ENCODE data around the gene KSR2. TPM values are rescaled to one million over a fixed set of nuclear protein-coding genes. Genes with fewer than 3 reads are reported as not detected.

Gene KSR2
- total and polyA plus RNA-seq, 10 of the 15 experiments (the other 5 are each of a cell fraction or from before 2014, with no cell fraction given): under 0.01 to 1.5 (median 0.01) TPM; not detected in 3

DNA sequence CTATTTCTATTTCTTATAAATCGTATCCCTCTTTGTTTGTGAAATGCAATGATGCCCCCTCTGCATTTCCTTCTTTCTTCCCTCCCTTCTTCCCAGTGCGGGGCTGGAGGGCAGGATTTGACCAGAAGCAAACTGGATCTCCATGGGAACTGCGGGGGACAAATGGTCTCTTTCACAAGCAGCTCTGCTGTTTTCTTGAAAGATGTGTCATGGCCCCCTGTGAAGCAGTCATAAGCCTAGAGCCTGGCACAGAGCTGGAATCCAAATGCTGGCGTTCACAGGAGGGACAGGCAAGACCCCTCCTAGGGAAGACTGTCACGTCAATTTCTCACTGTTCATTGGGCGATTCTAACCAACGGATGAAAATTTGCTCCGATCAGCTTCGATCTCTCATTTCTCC is 403.9 kb downstream of the KSR2 start:
- TF ChIP-seq TBL1XR1 (IDR thresholded peaks at IDR 0.05; ENCODE audit: low read depth, low read length): no peak
- no peak for TF ChIP-seq PAX8 (IDR thresholded peaks at IDR 0.05)
- TF ChIP-seq WRNIP1 (IDR thresholded peaks at IDR 0.05; ENCODE audit: borderline replicate concordance, low read depth, low read length): no peak
- no peak for TF ChIP-seq POLR2AphosphoS5 (IDR thresholded peaks at IDR 0.05; ENCODE audit: low read length)
- no peak for TF ChIP-seq MXI1 (IDR thresholded peaks at IDR 0.05; ENCODE audit: low read depth, low read length)
- TF ChIP-seq CHD1 (IDR thresholded peaks at IDR 0.05; ENCODE audit: low read depth, low read length): no peak
- no peak for TF ChIP-seq PAX5 (IDR thresholded peaks at IDR 0.05; ENCODE audit: borderline replicate concordance, low read depth, low read length)
- ChIA-PET CTCF (no interaction called here), POLR2A (no interaction called here), SMC1A (ENCODE audit: uncharacterized antibody, unreplicated experiment) (no interaction called here), RAD21 (ENCODE audit: unreplicated experiment) (no interaction called here)
- H3K27me3 ChIP-seq (replicated peaks in 1 of 2; ENCODE audit: control insufficient read depth in 2 of 2, insufficient read depth in 2 of 2, low read length in 1 of 2): no peaks in the 10 kb centered on the region; a peak in 1 of 4 replicates
- FAIRE-seq: no peak
- no peak for ATAC-seq
- no peaks in the 10 kb centered on the region for H4K20me1 ChIP-seq (ENCODE audit: control insufficient read depth, insufficient read depth)
- in situ Hi-C loops (cut with MboI) (no loop called here), intact Hi-C loops (cut with micrococcal nuclease; ENCODE audit: unreplicated experiment) (no loop called here)
- BruUV-seq (replicated peaks): no TSS peak
- no peaks in the 10 kb centered on the region for H3K36me3 ChIP-seq (ENCODE audit: control insufficient read depth in 2 of 2, insufficient read depth in 2 of 2, low read length in 1 of 2)
- 50% methylated on average over 8 of the region's 9 CpGs for WGBS (ENCODE audit: insufficient coverage, insufficient replicate concordance, low lambda C conversion rate, missing lambda C conversion rate)
- H2AFZ ChIP-seq (ENCODE audit: control insufficient read depth, low read depth, low read length): no peak overlapping the region
- no peak overlapping the region for H3K9ac ChIP-seq (ENCODE audit: control insufficient read depth, insufficient read depth, low read length)
- H3K79me2 ChIP-seq (ENCODE audit: control insufficient read depth, insufficient read depth, low read length): no peaks in the 10 kb centered on the region
- H3K27ac ChIP-seq (ENCODE audit: control insufficient read depth, insufficient read depth): no peak overlapping the region
- DNase-seq (ENCODE audit: low read depth, low spot score): no peak
- H3K4me1 ChIP-seq (ENCODE audit: control insufficient read depth, insufficient read depth, low read length): peaks cover 2% of the 10 kb centered on the region; the same call in 1 of the 2 replicates
- no peaks in the 10 kb centered on the region for H3K9me3 ChIP-seq (replicated peaks; ENCODE audit: control insufficient read depth, insufficient read depth, low read length)
- no peak overlapping the region for H3K4me3 ChIP-seq
- H3K4me2 ChIP-seq (ENCODE audit: control insufficient read depth, insufficient read depth): no peak overlapping the region

DNA sequence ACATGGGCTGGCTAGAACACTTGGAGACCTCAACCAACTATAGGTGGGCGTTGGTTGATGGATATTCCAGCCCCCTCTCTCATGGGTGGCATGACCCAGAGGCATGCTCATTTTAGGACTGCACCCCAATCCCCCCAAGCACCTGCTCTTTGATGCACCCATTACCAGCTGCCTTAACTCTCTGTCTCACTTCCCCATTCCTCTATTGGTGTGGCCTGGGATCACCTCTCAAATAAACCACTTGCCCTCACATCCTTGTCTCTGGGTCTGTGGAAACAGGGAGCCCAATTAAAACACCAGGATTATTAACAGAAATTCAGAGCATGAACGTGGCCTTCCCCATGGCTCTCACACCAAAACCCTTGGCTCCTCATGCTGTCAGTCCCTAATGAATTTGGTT is 405.1 kb downstream of the KSR2 start:
- RAD21 ChIA-PET (ENCODE audit: unreplicated experiment): no interaction called here
- Histone ChIP-seq H4K20me1 (ENCODE audit: control insufficient read depth, insufficient read depth) (no peaks in the 10 kb centered on the region), H3K4me1 (ENCODE audit: control insufficient read depth, insufficient read depth, low read length) (peaks cover 2% of the 10 kb centered on the region; the same call in 1 of the 2 replicates), H3K4me2 (ENCODE audit: control insufficient read depth, insufficient read depth) (no peak overlapping the region), H3K36me3 (ENCODE audit: control insufficient read depth in 2 of 2, insufficient read depth in 2 of 2, low read length in 1 of 2) (no peaks in the 10 kb centered on the region), H3K27ac (ENCODE audit: control insufficient read depth, insufficient read depth) (no peak overlapping the region), H3K4me3 (no peak overlapping the region), H3K9ac (ENCODE audit: control insufficient read depth, insufficient read depth, low read length) (no peak overlapping the region), H3K27me3 (replicated peaks in 1 of 2; ENCODE audit: control insufficient read depth in 2 of 2, insufficient read depth in 2 of 2, low read length in 1 of 2) (no peaks in the 10 kb centered on the region; a peak in 1 of 4 replicates), H3K79me2 (ENCODE audit: control insufficient read depth, insufficient read depth, low read length) (no peaks in the 10 kb centered on the region), H2AFZ (ENCODE audit: control insufficient read depth, low read depth, low read length) (no peak overlapping the region), H3K9me3 (replicated peaks; ENCODE audit: control insufficient read depth, insufficient read depth, low read length) (no peaks in the 10 kb centered on the region)
- no peak for FAIRE-seq
- in situ Hi-C loops (cut with MboI): no loop called here
- intact Hi-C loops (cut with micrococcal nuclease; ENCODE audit: unreplicated experiment): no loop called here
- DNase-seq (ENCODE audit: low read depth, low spot score): no peak
- no TSS peak for BruUV-seq (replicated peaks)
- 8% methylated on average over 2 of the region's 2 CpGs for WGBS (ENCODE audit: insufficient coverage, insufficient replicate concordance, low lambda C conversion rate, missing lambda C conversion rate)
- POLR2A ChIA-PET: no interaction called here
- SMC1A ChIA-PET (ENCODE audit: uncharacterized antibody, unreplicated experiment): no interaction called here
- CTCF ChIA-PET: no interaction called here
- no peak for ATAC-seq
- TF ChIP-seq, protein P1, sequence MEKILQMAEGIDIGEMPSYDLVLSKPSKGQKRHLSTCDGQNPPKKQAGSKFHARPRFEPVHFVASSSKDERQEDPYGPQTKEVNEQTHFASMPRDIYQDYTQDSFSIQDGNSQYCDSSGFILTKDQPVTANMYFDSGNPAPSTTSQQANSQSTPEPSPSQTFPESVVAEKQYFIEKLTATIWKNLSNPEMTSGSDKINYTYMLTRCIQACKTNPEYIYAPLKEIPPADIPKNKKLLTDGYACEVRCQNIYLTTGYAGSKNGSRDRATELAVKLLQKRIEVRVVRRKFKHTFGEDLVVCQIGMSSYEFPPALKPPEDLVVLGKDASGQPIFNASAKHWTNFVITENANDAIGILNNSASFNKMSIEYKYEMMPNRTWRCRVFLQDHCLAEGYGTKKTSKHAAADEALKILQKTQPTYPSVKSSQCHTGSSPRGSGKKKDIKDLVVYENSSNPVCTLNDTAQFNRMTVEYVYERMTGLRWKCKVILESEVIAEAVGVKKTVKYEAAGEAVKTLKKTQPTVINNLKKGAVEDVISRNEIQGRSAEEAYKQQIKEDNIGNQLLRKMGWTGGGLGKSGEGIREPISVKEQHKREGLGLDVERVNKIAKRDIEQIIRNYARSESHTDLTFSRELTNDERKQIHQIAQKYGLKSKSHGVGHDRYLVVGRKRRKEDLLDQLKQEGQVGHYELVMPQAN (conservative IDR thresholded peaks at IDR 0.05): no peak
- TF ChIP-seq SUZ12 (IDR thresholded peaks at IDR 0.05; ENCODE audit: unreplicated experiment): no peak
- 0 out of 2 replicates have a peak, but pooled peaks have one; percentile 14 for TF ChIP-seq TCF12 (IDR thresholded peaks at IDR 0.05; ENCODE audit: low read depth, low read length)
- 0 out of 2 replicates have a peak, but pooled peaks have one; percentile 26 for TF ChIP-seq IKZF1 (conservative IDR thresholded peaks at IDR 0.05)
- peak; percentile 66; the same call in 1 of the 2 replicates for TF ChIP-seq SPI1 (IDR thresholded peaks at IDR 0.05; ENCODE audit: borderline replicate concordance, insufficient read depth, low read depth, low read length)
- TF ChIP-seq CBFB (IDR thresholded peaks at IDR 0.05; ENCODE audit: low read depth): no peak

Data from GM12878 (cell line).